Cardiac septum (tissue), 1 donor: ENCODE data around the gene PRKAG2. TPM values are rescaled to one million over a fixed set of nuclear protein-coding genes. Genes with fewer than 3 reads are reported as not detected.

Source experiments
- DNase-seq: peaks from one replicate; pipeline ENCODE4 v3.0.0-alpha.2; 2020; ENCODE audit warnings: low spot score
- intact Hi-C: fragments of 100-400 bp; cut with DNase I; formaldehyde crosslinking; loops from one replicate; pipeline ENCODE4 v1.14.0; 2022
- total RNA-seq: library from RNA; stranded (reverse); fragmentation: NEBNext Ultra II Directional; extraction: Animal tissue kit (Norgen Biotek cat#: 25700); gene quantifications from one replicate; pipeline ENCODE4 v1.2.1, GENCODE V29; 2021
- donor health status: DM: no; HTN: no; CAD: no.

The PRKAG2 gene
- total RNA-seq, 1 donor from 2014 or later, result 106 TPM

- no peak for DNase-seq
- intact Hi-C loops, result no loop called here
Observed at GRCh38 chr7:151715666-151716315, 161.1 kb downstream of the PRKAG2 start.

GRCh38 chr7:151714201-151714600, 162.7 kb downstream of the PRKAG2 start:
- no peak for DNase-seq
- intact Hi-C loops, result no loop called here

GRCh38 chr7:151712810-151713125, 164.1 kb downstream of the PRKAG2 start:
- DNase-seq, result no peak
- intact Hi-C loops, result loop anchor here (2.0 kb wide), 1 partner anchor 18 kb away; no protein-coding TSS in a partner anchor

GRCh38 chr7:151711906-151712809, 164.8 kb downstream of the PRKAG2 start:
- intact Hi-C loops, result loop anchor here (2.0 kb wide), 1 partner anchor 17 kb away; no protein-coding TSS in a partner anchor
- DNase-seq, result no peak

GRCh38 chr7:151711435-151711872, 165.5 kb downstream of the PRKAG2 start:
- no peak for DNase-seq
- intact Hi-C loops, result no loop called here

GRCh38 chr7:151710646-151711434, 166.1 kb downstream of the PRKAG2 start:
- no peak for DNase-seq
- intact Hi-C loops, result no loop called here

- intact Hi-C loops, result no loop called here
- no peak for DNase-seq
Observed at GRCh38 chr7:151710121-151710640, 166.7 kb downstream of the PRKAG2 start.

GRCh38 chr7:151709141-151710038, 167.5 kb downstream of the PRKAG2 start:
- intact Hi-C loops, result no loop called here
- DNase-seq, result no peak

GRCh38 chr7:151708610-151709009, 168.3 kb downstream of the PRKAG2 start:
- intact Hi-C loops, result no loop called here
- no peak for DNase-seq

GRCh38 chr7:151707757-151708156, 169.2 kb downstream of the PRKAG2 start:
- intact Hi-C loops, result no loop called here
- DNase-seq, result no peak

- DNase-seq, result no peak
- intact Hi-C loops, result no loop called here
Observed at GRCh38 chr7:151707105-151707469, 169.8 kb downstream of the PRKAG2 start.

- intact Hi-C loops, result no loop called here
- no peak for DNase-seq
Observed at GRCh38 chr7:151706277-151707104, 170.4 kb downstream of the PRKAG2 start.

- intact Hi-C loops, result no loop called here
- no peak for DNase-seq
Observed at GRCh38 chr7:151705636-151706276, 171.2 kb downstream of the PRKAG2 start.

GRCh38 chr7:151704960-151705635, 171.8 kb downstream of the PRKAG2 start:
- no peak for DNase-seq
- intact Hi-C loops, result no loop called here

GRCh38 chr7:151704299-151704959, 172.5 kb downstream of the PRKAG2 start:
- intact Hi-C loops, result no loop called here
- DNase-seq, result no peak

GRCh38 chr7:151702961-151703360, 174.0 kb downstream of the PRKAG2 start:
- DNase-seq, result no peak
- intact Hi-C loops, result no loop called here
